WTC11 (cell line): ENCODE results near the gene FBXL7.

Source experiments
- ATF2 ChIP-seq: sonication (generic); formaldehyde crosslinking; IDR thresholded peaks from 2 replicates; pipeline ENCODE4 v1.8.1; 2022; ENCODE audit warnings: low read depth, missing genetic modification reagents, borderline replicate concordance
- CBFB ChIP-seq: sonication (generic); formaldehyde crosslinking; IDR thresholded peaks from 2 replicates; pipeline ENCODE4 v1.8.1; 2022; ENCODE audit warnings: mild to moderate bottlenecking, low read depth, missing genetic modification reagents
- CTCF ChIP-seq: fragments of 200-600 bp; IDR thresholded peaks from 2 replicates; pipeline ENCODE4 v1.8.0; 2022; ENCODE audit warnings: antibody characterized with exemption
- HMGA2 ChIP-seq: fragments of 250-450 bp; sonication (Bioruptor Pico); IDR thresholded peaks from 2 replicates; pipeline ENCODE4 v1.4.0; 2021; ENCODE audit warnings: mild to moderate bottlenecking, moderate library complexity
- MLX ChIP-seq: sonication (generic); formaldehyde crosslinking; IDR thresholded peaks from 2 replicates; pipeline ENCODE4 v1.8.1; 2023; ENCODE audit warnings: mild to moderate bottlenecking, missing genetic modification reagents, moderate library complexity
- MYBL2 ChIP-seq: sonication (generic); formaldehyde crosslinking; IDR thresholded peaks from 2 replicates; pipeline ENCODE4 v1.8.1; 2023; ENCODE audit warnings: mild to moderate bottlenecking, moderate library complexity, missing genetic modification reagents
- NR3C1 ChIP-seq: sonication (generic); formaldehyde crosslinking; conservative IDR thresholded peaks from 2 replicates; pipeline ENCODE4 v1.8.1; 2023; ENCODE audit warnings: low read depth, mild to moderate bottlenecking, missing genetic modification reagents
- TF ChIP-seq, protein P1 (sequence below): sonication (generic); formaldehyde crosslinking; IDR thresholded peaks from 2 replicates; pipeline ENCODE4 v1.8.1; 2023; ENCODE audit warnings: mild to moderate bottlenecking, missing genetic modification reagents, borderline replicate concordance

GRCh38 chr5:15587916-15588315, 87.9 kb downstream of the FBXL7 start:
- TF ChIP-seq CTCF (no peak), MYBL2 (no peak), MLX (CRISPR knock-in tag) (no peak), CBFB (CRISPR knock-in tag) (no peak), ATF2 (CRISPR knock-in tag) (no peak), HMGA2 (CRISPR knock-in tag) (no peak), NR3C1 (CRISPR knock-in tag) (no peak)
- TF ChIP-seq, protein P1, sequence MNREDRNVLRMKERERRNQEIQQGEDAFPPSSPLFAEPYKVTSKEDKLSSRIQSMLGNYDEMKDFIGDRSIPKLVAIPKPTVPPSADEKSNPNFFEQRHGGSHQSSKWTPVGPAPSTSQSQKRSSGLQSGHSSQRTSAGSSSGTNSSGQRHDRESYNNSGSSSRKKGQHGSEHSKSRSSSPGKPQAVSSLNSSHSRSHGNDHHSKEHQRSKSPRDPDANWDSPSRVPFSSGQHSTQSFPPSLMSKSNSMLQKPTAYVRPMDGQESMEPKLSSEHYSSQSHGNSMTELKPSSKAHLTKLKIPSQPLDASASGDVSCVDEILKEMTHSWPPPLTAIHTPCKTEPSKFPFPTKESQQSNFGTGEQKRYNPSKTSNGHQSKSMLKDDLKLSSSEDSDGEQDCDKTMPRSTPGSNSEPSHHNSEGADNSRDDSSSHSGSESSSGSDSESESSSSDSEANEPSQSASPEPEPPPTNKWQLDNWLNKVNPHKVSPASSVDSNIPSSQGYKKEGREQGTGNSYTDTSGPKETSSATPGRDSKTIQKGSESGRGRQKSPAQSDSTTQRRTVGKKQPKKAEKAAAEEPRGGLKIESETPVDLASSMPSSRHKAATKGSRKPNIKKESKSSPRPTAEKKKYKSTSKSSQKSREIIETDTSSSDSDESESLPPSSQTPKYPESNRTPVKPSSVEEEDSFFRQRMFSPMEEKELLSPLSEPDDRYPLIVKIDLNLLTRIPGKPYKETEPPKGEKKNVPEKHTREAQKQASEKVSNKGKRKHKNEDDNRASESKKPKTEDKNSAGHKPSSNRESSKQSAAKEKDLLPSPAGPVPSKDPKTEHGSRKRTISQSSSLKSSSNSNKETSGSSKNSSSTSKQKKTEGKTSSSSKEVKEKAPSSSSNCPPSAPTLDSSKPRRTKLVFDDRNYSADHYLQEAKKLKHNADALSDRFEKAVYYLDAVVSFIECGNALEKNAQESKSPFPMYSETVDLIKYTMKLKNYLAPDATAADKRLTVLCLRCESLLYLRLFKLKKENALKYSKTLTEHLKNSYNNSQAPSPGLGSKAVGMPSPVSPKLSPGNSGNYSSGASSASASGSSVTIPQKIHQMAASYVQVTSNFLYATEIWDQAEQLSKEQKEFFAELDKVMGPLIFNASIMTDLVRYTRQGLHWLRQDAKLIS (CRISPR knock-in tag) = no peak
